ENCODE data around the gene TLR7. TPM values are rescaled to one million over a fixed set of nuclear protein-coding genes. Genes with fewer than 3 reads are reported as not detected.

Gene TLR7
- total and polyA plus RNA-seq, 2 of the 13 experiments (the other 11 are each of a cell fraction or from before 2014, with no cell fraction given), result not detected

DNA sequence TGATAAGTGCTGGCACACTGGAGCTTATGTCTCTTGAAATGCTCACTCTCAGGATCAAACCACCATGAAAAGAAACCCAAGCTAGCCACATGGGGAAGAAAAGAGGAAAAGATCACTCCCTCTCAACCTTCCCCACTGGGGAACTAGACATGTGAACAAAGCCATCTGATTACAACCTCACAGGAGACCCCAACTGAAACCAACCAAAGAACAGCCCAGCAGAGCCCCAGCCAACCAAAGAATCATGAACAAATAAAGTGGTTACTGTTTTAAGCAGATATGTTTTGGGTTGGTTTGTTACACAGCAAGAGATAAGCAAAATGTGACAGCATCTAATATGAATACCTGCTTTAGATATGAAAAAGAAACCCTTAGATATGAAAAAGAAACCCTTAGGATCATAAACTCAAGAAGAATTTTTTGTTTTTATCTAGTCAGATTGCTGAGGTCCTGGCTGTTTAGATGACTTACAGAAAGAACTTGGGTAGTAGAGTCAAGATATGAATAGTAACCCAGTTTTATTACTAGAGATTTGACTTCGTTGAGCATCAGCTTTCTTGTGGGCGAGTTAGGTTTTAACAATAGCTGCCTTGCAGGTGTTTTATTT lies 23.7 kb upstream of the TLR7 start:
- POLR2A ChIA-PET, result interaction anchor here (0.9 to 1.3 kb wide), 5 partner anchors 11 to 891 kb away, joined by 3 to 6 read pairs (median 4); partner anchors contain the start of genes OFD1, PRPS2 and TRAPPC2
- FAIRE-seq (no peak), ATAC-seq (no peak; the same call in 2 of the 3 replicates), DNase-seq (ENCODE audit: low spot score) (no peak)
- 39% methylated on average over 2 of the region's 2 CpGs for WGBS (ENCODE audit: low lambda C conversion rate)
- Histone ChIP-seq H3K4me2 (ENCODE audit: low read depth, low read length) (peak overlapping the region; percentile 58), H4K20me1 (ENCODE audit: insufficient read depth, low read length) (no peaks in the 10 kb centered on the region), H3K9ac (ENCODE audit: insufficient read depth, low read depth, low read length) (peak overlapping the region; percentile 43; the same call in 1 of the 2 replicates), H3K4me1 (ENCODE audit: insufficient read depth, low read length) (peaks cover 41% of the 10 kb centered on the region), H3K4me3 (replicated peaks in 1 of 3; ENCODE audit: insufficient read depth in 1 of 3, low read depth in 2 of 3, low read length in 3 of 3) (peak overlapping the region in 1 of 3 experiments; percentile 30; a peak in 1 of 6 replicates), H3K27ac (ENCODE audit: extremely low read length, insufficient read depth, low read length) (peak overlapping the region; percentile 96), H3K9me3 (ENCODE audit: low read length) (no peaks in the 10 kb centered on the region), H2AFZ (ENCODE audit: low read length) (no peak overlapping the region), H3K36me3 (replicated peaks in 1 of 2; ENCODE audit: control insufficient read depth in 1 of 2, insufficient read depth in 2 of 2, low read length in 2 of 2) (no peaks in the 10 kb centered on the region), H3K27me3 (ENCODE audit: control insufficient read depth in 1 of 2, insufficient read depth in 2 of 2, low read length in 2 of 2) (no peaks in the 10 kb centered on the region), H3K79me2 (ENCODE audit: insufficient read depth, low read length) (no peaks in the 10 kb centered on the region)
- intact Hi-C loops (cut with micrococcal nuclease; ENCODE audit: unreplicated experiment) (no loop called here), in situ Hi-C loops (cut with HindIII; ENCODE audit: extremely low pct_ligation_motif_present, low pct_unique_long_range_greater_than_20kb) (no loop called here)
- TF ChIP-seq DNMT3B (CRISPR knock-in tag; conservative IDR thresholded peaks at IDR 0.05) (no peak), ZBTB49 (CRISPR knock-in tag; IDR thresholded peaks at IDR 0.05; ENCODE audit: borderline replicate concordance) (no peak), ZNF331 (CRISPR knock-in tag; IDR thresholded peaks at IDR 0.05) (peak; percentile 99), GABPA (IDR thresholded peaks at IDR 0.05; ENCODE audit: low read depth, low read length) (no peak), GABPA (CRISPR knock-in tag; IDR thresholded peaks at IDR 0.05; ENCODE audit: low read depth) (no peak)
- CTCF ChIA-PET (ENCODE audit: low intra/inter-chr PET ratio, low total read pairs), result no interaction called here
- TSS peak; percentile 77 for BruUV-seq (replicated peaks)

Measured in HepG2 (cell line).